ENCODE results near the gene ATP2A2. TPM values are rescaled to one million over a fixed set of nuclear protein-coding genes. Genes with fewer than 3 reads are reported as not detected.
"Not testable (repeated sequence)": the region's sequence is repeated elsewhere in the genome, so short reads cannot be mapped to it uniquely, and the experiment has no call there.

The ATP2A2 gene
- total and polyA plus RNA-seq, 4 donors: 41.3 to 285 (median 167) TPM

DNA sequence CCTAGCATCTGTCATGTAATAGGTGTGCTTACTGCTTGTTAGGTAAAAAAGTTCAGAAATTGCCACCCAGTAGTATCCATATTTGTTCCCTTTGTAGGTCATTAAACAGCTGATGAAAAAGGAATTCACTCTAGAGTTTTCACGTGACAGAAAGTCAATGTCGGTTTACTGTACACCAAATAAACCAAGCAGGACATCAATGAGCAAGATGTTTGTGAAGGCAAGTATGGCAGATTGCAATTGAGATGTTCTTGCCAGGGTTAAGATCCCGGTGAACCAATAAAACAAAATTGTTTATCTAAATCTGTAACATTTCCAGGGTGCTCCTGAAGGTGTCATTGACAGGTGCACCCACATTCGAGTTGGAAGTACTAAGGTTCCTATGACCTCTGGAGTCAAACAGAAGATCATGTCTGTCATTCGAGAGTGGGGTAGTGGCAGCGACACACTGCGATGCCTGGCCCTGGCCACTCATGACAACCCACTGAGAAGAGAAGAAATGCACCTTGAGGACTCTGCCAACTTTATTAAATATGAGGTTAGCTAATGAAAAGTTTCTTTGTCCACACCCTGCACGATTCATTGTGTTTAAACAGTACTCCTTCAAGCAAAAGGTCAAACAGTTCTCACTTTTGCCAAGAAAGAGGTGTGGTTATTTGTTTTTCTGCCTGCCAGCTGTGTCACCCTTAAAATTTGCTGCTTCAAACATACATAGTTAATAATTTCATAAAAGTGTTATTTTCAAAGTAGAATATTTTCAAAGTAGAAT lies 58.3 kb downstream of the ATP2A2 start:
- WGBS, 2 donors: 66 to 69% methylated on average over 8 of the region's 8 CpGs
- Histone ChIP-seq H3K27ac (ENCODE audit: low read depth in 1 of 2, low read length in 2 of 2) (no peak overlapping the region), H3K9me3 (ENCODE audit: control insufficient read depth, low read length) (no peaks in the 10 kb centered on the region), H3K4me3 (ENCODE audit: low read length in 2 of 2) (no peak overlapping the region), H3K4me1 (ENCODE audit: control insufficient read depth in 1 of 2, insufficient read depth in 2 of 2, low read length in 2 of 2) (no peaks in the 10 kb centered on the region), H3K36me3 (ENCODE audit: control insufficient read depth in 1 of 2, insufficient read depth in 2 of 2, low read length in 1 of 2) (peaks cover 6 to 35% of the 10 kb centered on the region in 2 donors), H3K27me3 (ENCODE audit: control insufficient read depth in 1 of 2, insufficient read depth in 2 of 2, low read length in 1 of 2) (no peaks in the 10 kb centered on the region)
- ATAC-seq (ENCODE audit: low FRiP score) (no peak), DNase-seq (no peak)
- intact Hi-C loops (cut with DNase I): loop anchor here in 1 of 2 donors (5.0 kb wide), 1 partner anchor 42 kb away; no protein-coding TSS in a partner anchor

DNA sequence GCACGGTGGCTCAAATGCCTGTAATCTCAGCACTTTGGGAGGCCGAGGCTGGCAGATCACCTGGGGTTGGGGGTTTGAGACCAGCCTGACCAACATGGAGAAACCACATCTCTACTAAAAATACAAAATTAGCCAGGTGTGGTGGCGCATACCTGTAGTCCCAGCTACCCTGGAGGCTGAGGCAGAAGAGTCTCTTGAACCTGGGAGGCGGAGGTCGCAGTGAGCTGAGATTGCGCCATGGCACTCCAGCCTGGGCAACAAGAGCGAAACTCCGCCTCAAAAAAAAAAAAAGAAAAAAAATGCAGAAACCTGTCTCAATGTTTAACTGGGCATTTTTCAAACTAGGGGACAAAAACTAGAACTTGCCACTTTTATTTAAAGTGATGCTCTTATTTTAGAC lies 59.2 kb downstream of the ATP2A2 start:
- H3K27me3 ChIP-seq (ENCODE audit: control insufficient read depth in 1 of 2, insufficient read depth in 2 of 2, low read length in 1 of 2); ATAC-seq (ENCODE audit: low FRiP score); H3K27ac ChIP-seq (ENCODE audit: low read depth in 1 of 2, low read length in 2 of 2); H3K4me1 ChIP-seq (ENCODE audit: control insufficient read depth in 1 of 2, insufficient read depth in 2 of 2, low read length in 2 of 2); H3K4me3 ChIP-seq (ENCODE audit: low read length in 2 of 2); intact Hi-C loops (cut with DNase I); DNase-seq; H3K9me3 ChIP-seq (ENCODE audit: control insufficient read depth, low read length): not testable (repeated sequence)
- WGBS, 2 donors: 89 to 90% methylated on average over 8 of the region's 8 CpGs
- H3K36me3 ChIP-seq (ENCODE audit: control insufficient read depth in 1 of 2, insufficient read depth in 2 of 2, low read length in 1 of 2): peaks cover 6 to 36% of the 10 kb centered on the region in 2 donors

DNA sequence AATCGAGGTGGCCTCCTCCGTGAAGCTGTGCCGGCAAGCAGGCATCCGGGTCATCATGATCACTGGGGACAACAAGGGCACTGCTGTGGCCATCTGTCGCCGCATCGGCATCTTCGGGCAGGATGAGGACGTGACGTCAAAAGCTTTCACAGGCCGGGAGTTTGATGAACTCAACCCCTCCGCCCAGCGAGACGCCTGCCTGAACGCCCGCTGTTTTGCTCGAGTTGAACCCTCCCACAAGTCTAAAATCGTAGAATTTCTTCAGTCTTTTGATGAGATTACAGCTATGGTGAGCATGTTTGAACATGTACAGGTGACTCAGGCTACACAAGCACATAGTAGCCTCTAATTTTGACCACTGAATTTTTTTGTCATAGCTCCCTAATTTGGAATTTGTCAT lies 59.7 kb downstream of the ATP2A2 start:
- DNase-seq (no peak), ATAC-seq (ENCODE audit: low FRiP score) (no peak)
- no peak overlapping the region for H3K27ac ChIP-seq (ENCODE audit: low read depth in 1 of 2, low read length in 2 of 2)
- H3K9me3 ChIP-seq (ENCODE audit: control insufficient read depth, low read length): no peaks in the 10 kb centered on the region
- no peaks in the 10 kb centered on the region for H3K4me1 ChIP-seq (ENCODE audit: control insufficient read depth in 1 of 2, insufficient read depth in 2 of 2, low read length in 2 of 2)
- H3K36me3 ChIP-seq (ENCODE audit: control insufficient read depth in 1 of 2, insufficient read depth in 2 of 2, low read length in 1 of 2): peaks cover 8 to 36% of the 10 kb centered on the region in 2 donors
- WGBS, 2 donors: 90 to 92% methylated on average over 18 of the region's 18 CpGs
- intact Hi-C loops (cut with DNase I): no loop called here
- H3K4me3 ChIP-seq (ENCODE audit: low read length in 2 of 2): no peak overlapping the region
- no peaks in the 10 kb centered on the region for H3K27me3 ChIP-seq (ENCODE audit: control insufficient read depth in 1 of 2, insufficient read depth in 2 of 2, low read length in 1 of 2)

DNA sequence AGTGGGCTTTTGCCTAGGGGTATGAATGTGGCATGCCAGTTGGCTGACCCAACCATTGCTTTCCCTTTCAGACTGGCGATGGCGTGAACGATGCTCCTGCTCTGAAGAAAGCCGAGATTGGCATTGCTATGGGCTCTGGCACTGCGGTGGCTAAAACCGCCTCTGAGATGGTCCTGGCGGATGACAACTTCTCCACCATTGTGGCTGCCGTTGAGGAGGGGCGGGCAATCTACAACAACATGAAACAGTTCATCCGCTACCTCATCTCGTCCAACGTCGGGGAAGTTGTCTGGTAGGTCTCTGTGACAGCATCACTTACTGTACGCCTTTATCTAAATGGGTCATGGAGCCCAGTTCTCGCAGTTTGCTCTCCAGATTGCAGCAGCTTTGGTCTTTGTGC lies 61.1 kb downstream of the ATP2A2 start:
- WGBS, 2 donors: 90 to 94% methylated on average over 15 of the region's 15 CpGs
- ATAC-seq (ENCODE audit: low FRiP score): no peak
- no peak overlapping the region for H3K27ac ChIP-seq (ENCODE audit: low read depth in 1 of 2, low read length in 2 of 2)
- H3K9me3 ChIP-seq (ENCODE audit: control insufficient read depth, low read length): no peaks in the 10 kb centered on the region
- no peak for DNase-seq
- H3K27me3 ChIP-seq (ENCODE audit: control insufficient read depth in 1 of 2, insufficient read depth in 2 of 2, low read length in 1 of 2): no peaks in the 10 kb centered on the region
- H3K4me3 ChIP-seq (ENCODE audit: low read length in 2 of 2): no peak overlapping the region
- peaks cover 8 to 29% of the 10 kb centered on the region in 2 donors for H3K36me3 ChIP-seq (ENCODE audit: control insufficient read depth in 1 of 2, insufficient read depth in 2 of 2, low read length in 1 of 2)
- no peaks in the 10 kb centered on the region for H3K4me1 ChIP-seq (ENCODE audit: control insufficient read depth in 1 of 2, insufficient read depth in 2 of 2, low read length in 2 of 2)
- intact Hi-C loops (cut with DNase I): no loop called here

DNA sequence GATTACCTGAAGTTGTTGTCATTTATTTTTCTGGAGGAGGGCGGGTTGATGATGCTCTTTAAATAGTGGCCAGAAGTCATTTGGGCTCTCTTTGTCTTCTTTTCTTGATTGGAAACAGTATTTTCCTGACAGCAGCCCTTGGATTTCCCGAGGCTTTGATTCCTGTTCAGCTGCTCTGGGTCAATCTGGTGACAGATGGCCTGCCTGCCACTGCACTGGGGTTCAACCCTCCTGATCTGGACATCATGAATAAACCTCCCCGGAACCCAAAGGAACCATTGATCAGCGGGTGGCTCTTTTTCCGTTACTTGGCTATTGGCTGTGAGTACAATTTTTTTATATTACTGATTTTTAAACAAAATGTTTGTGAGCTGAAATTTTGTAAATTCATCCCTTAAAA lies 62.1 kb downstream of the ATP2A2 start:
- intact Hi-C loops (cut with DNase I): no loop called here
- DNase-seq: no peak

DNA sequence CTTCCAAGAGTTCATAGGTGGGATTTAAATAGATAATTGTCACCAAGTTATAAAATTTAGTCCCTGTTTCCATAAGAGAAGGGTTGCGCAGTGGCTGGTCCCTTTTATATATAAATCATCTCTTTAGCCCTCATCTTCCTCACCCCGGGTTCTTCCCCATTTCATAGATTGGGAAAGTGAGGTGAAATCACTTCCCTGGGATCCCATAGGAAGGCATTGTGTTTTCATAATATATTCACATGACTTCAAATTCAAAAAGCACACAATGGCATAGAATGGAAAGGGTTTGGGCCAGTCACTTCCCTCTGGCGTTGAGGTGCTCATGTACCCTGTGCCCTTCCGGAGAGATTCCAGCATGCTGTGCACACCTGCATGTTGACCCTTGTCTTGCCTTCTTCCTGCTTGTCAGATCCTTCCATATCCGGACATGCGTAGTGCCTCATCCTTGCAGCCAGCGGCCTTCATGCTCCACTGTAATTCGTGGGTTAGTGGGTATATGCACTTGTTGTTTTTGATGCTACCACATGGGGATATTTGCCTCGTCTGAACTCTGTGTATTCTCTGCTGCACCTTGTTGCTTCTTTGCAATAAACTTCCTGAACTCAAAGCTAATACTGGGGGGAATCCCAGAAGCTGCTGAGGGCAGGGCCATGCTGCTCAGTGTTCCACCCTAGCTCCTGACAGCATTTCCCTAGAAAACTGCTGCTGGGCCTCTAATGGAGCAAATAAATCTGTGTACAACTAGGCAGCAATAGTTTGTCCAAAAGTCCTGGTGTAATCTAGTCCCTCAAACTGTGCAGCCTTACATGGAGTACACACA lies 62.9 kb downstream of the ATP2A2 start:
- H3K36me3 ChIP-seq (ENCODE audit: control insufficient read depth in 1 of 2, insufficient read depth in 2 of 2, low read length in 1 of 2): peaks cover 5 to 32% of the 10 kb centered on the region in 2 donors
- H3K27ac ChIP-seq (ENCODE audit: low read depth in 1 of 2, low read length in 2 of 2): no peak overlapping the region
- ATAC-seq (ENCODE audit: low FRiP score) (no peak), DNase-seq (no peak)
- H3K27me3 ChIP-seq (ENCODE audit: control insufficient read depth in 1 of 2, insufficient read depth in 2 of 2, low read length in 1 of 2): no peaks in the 10 kb centered on the region
- intact Hi-C loops (cut with DNase I): no loop called here
- WGBS, 2 donors: 86 to 90% methylated on average over 9 of the region's 9 CpGs
- H3K9me3 ChIP-seq (ENCODE audit: control insufficient read depth, low read length): no peaks in the 10 kb centered on the region
- no peaks in the 10 kb centered on the region for H3K4me1 ChIP-seq (ENCODE audit: control insufficient read depth in 1 of 2, insufficient read depth in 2 of 2, low read length in 2 of 2)
- H3K4me3 ChIP-seq (ENCODE audit: low read length in 2 of 2): no peak overlapping the region

More for the DNA sequence above, 62.1 kb downstream of the ATP2A2 start:
- no peak overlapping the region for H3K27ac ChIP-seq (ENCODE audit: low read depth in 1 of 2, low read length in 2 of 2)
- no peaks in the 10 kb centered on the region for H3K4me1 ChIP-seq (ENCODE audit: control insufficient read depth in 1 of 2, insufficient read depth in 2 of 2, low read length in 2 of 2)
- no peak for ATAC-seq (ENCODE audit: low FRiP score)
- no peaks in the 10 kb centered on the region for H3K27me3 ChIP-seq (ENCODE audit: control insufficient read depth in 1 of 2, insufficient read depth in 2 of 2, low read length in 1 of 2)
- H3K36me3 ChIP-seq (ENCODE audit: control insufficient read depth in 1 of 2, insufficient read depth in 2 of 2, low read length in 1 of 2): peaks cover 5 to 32% of the 10 kb centered on the region in 2 donors
- WGBS, 2 donors: 86 to 87% methylated on average over 5 of the region's 5 CpGs
- H3K4me3 ChIP-seq (ENCODE audit: low read length in 2 of 2): no peak overlapping the region
- no peaks in the 10 kb centered on the region for H3K9me3 ChIP-seq (ENCODE audit: control insufficient read depth, low read length)

DNA sequence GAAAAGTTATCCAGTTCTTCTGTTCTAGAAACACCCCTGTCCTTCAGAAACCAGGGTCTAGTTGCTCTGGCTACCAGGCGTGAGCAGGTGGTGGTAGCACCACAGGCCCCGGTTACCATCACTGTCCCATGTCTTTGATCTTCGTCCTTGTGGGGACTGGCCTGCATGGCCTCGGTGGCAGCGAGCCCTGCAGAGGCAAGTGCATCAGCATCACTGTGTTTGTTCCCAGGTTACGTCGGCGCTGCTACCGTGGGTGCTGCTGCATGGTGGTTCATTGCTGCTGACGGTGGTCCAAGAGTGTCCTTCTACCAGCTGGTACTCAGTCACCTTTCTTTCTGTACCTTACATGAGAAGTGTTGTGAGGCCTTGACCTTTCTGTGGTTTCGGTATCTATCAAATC lies 63.6 kb downstream of the ATP2A2 start:
- H3K27ac ChIP-seq (ENCODE audit: low read depth in 1 of 2, low read length in 2 of 2): no peak overlapping the region
- ATAC-seq (ENCODE audit: low FRiP score) (no peak), DNase-seq (no peak)
- intact Hi-C loops (cut with DNase I): no loop called here
- peaks cover 5 to 30% of the 10 kb centered on the region in 2 donors for H3K36me3 ChIP-seq (ENCODE audit: control insufficient read depth in 1 of 2, insufficient read depth in 2 of 2, low read length in 1 of 2)
- H3K27me3 ChIP-seq (ENCODE audit: control insufficient read depth in 1 of 2, insufficient read depth in 2 of 2, low read length in 1 of 2): no peaks in the 10 kb centered on the region
- no peak overlapping the region for H3K4me3 ChIP-seq (ENCODE audit: low read length in 2 of 2)
- 89 to 91% methylated on average over 11 of the region's 11 CpGs for WGBS, 2 donors
- H3K4me1 ChIP-seq (ENCODE audit: control insufficient read depth in 1 of 2, insufficient read depth in 2 of 2, low read length in 2 of 2): no peaks in the 10 kb centered on the region
- H3K9me3 ChIP-seq (ENCODE audit: control insufficient read depth, low read length): no peaks in the 10 kb centered on the region

DNA sequence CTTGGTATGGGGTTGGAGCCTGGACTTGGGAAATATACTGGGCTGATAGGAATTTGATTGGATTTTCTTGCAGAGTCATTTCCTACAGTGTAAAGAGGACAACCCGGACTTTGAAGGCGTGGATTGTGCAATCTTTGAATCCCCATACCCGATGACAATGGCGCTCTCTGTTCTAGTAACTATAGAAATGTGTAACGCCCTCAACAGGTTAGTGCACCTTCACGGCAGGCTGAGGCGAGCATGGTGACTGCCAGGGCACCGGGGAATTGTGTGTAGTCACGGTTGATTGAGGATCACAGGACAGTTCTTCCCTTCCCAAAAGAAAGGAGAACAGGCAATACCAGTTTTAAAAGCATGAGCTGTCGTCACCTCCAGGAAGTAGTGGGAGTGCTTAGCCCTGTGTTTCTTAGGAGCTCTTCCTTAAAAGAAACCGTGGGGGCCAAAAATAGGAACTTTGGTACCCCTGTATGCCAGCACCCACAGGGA lies 64.2 kb downstream of the ATP2A2 start:
- H3K4me1 ChIP-seq (ENCODE audit: control insufficient read depth in 1 of 2, insufficient read depth in 2 of 2, low read length in 2 of 2): no peaks in the 10 kb centered on the region
- H3K36me3 ChIP-seq (ENCODE audit: control insufficient read depth in 1 of 2, insufficient read depth in 2 of 2, low read length in 1 of 2): peaks cover 5 to 33% of the 10 kb centered on the region in 2 donors
- H3K9me3 ChIP-seq (ENCODE audit: control insufficient read depth, low read length): no peaks in the 10 kb centered on the region
- DNase-seq (no peak), ATAC-seq (ENCODE audit: low FRiP score) (no peak)
- intact Hi-C loops (cut with DNase I): no loop called here
- H3K27ac ChIP-seq (ENCODE audit: low read depth in 1 of 2, low read length in 2 of 2): no peak overlapping the region
- no peaks in the 10 kb centered on the region for H3K27me3 ChIP-seq (ENCODE audit: control insufficient read depth in 1 of 2, insufficient read depth in 2 of 2, low read length in 1 of 2)
- 83 to 88% methylated on average over 11 of the region's 11 CpGs for WGBS, 2 donors
- H3K4me3 ChIP-seq (ENCODE audit: low read length in 2 of 2): no peak overlapping the region
